ENCODE measurements around the gene PCOLCE2. TPM values are rescaled to one million over a fixed set of nuclear protein-coding genes. Genes with fewer than 3 reads are reported as not detected.

The PCOLCE2 gene
- total RNA-seq, 1 experiment from 2014 or later = 13.5 TPM

GRCh38 chr3:142930463-142930862 is 41.6 kb upstream of the PCOLCE2 start:
- TF ChIP-seq ATF3 (CRISPR knock-in tag; conservative IDR thresholded peaks at IDR 0.05) (no peak), ZNF425 (CRISPR knock-in tag; conservative IDR thresholded peaks at IDR 0.05) (no peak), FOXP1 (CRISPR knock-in tag; IDR thresholded peaks at IDR 0.05; ENCODE audit: borderline replicate concordance) (no peak), ZSCAN18 (CRISPR knock-in tag; IDR thresholded peaks at IDR 0.05) (no peak), ELF4 (CRISPR knock-in tag; IDR thresholded peaks at IDR 0.05; ENCODE audit: low read depth) (no peak), E2F1 (CRISPR knock-in tag; IDR thresholded peaks at IDR 0.05) (no peak), ZNF121 (CRISPR knock-in tag; IDR thresholded peaks at IDR 0.05) (no peak), ZNF232 (CRISPR knock-in tag; IDR thresholded peaks at IDR 0.05) (no peak), PREB (CRISPR knock-in tag; IDR thresholded peaks at IDR 0.05; ENCODE audit: borderline replicate concordance) (no peak), NR1H2 (CRISPR knock-in tag; IDR thresholded peaks at IDR 0.05) (no peak), GABPB1 (CRISPR knock-in tag; IDR thresholded peaks at IDR 0.05) (no peak), E2F4 (CRISPR knock-in tag; IDR thresholded peaks at IDR 0.05; ENCODE audit: borderline replicate concordance, low read depth) (no peak), NR2C2 (CRISPR knock-in tag; IDR thresholded peaks at IDR 0.05) (no peak), JUN (CRISPR knock-in tag; IDR thresholded peaks at IDR 0.05) (no peak), CTCF (IDR thresholded peaks at IDR 0.05) (no peak)
- H3K9me3 Mint-ChIP-seq = peaks cover 9% of the 10 kb centered on the region
- ChIA-PET POLR2A (no interaction called here), CTCF (interaction anchor here (0.5 to 3.8 kb wide), 22 partner anchors 8 to 138 kb away, joined by 3 to 26 read pairs (median 4); partner anchors contain the start of genes PAQR9, PCOLCE2 and U2SURP)
- H3K27me3 Mint-ChIP-seq (ENCODE audit: low read depth) = no peaks in the 10 kb centered on the region
- DNase-seq (ENCODE audit: low spot score) = no peak
- H3K36me3 Mint-ChIP-seq = no peaks in the 10 kb centered on the region
- H3K4me1 Mint-ChIP-seq = peaks cover 8% of the 10 kb centered on the region
- no peak overlapping the region for H3K27ac Mint-ChIP-seq
- ATAC-seq = no peak
- no peak overlapping the region for H3K4me3 Mint-ChIP-seq

- peaks cover 8% of the 10 kb centered on the region for H3K4me1 Mint-ChIP-seq
- no peaks in the 10 kb centered on the region for H3K27me3 Mint-ChIP-seq (ENCODE audit: low read depth)
- DNase-seq (ENCODE audit: low spot score) (no peak), ATAC-seq (no peak)
- H3K27ac Mint-ChIP-seq = no peak overlapping the region
- CTCF ChIA-PET = interaction anchor here (1.1 to 3.8 kb wide), 7 partner anchors 10 to 137 kb away, joined by 3 to 26 read pairs (median 11); partner anchors contain the start of genes PAQR9 and PCOLCE2
- no peak overlapping the region for H3K4me3 Mint-ChIP-seq
- peaks cover 7% of the 10 kb centered on the region for H3K9me3 Mint-ChIP-seq
- POLR2A ChIA-PET = no interaction called here
- no peaks in the 10 kb centered on the region for H3K36me3 Mint-ChIP-seq
- no peak for TF ChIP-seq NR1H2 (CRISPR knock-in tag; IDR thresholded peaks at IDR 0.05)
- no peak for TF ChIP-seq GTF2I (CRISPR knock-in tag; conservative IDR thresholded peaks at IDR 0.05)
- TF ChIP-seq ATF3 (CRISPR knock-in tag; conservative IDR thresholded peaks at IDR 0.05) = no peak
- TF ChIP-seq ZNF263 (CRISPR knock-in tag; IDR thresholded peaks at IDR 0.05; ENCODE audit: low read depth) = no peak
- no peak for TF ChIP-seq STAT6 (CRISPR knock-in tag; conservative IDR thresholded peaks at IDR 0.05; ENCODE audit: low read depth)
- no peak for TF ChIP-seq ZSCAN18 (CRISPR knock-in tag; IDR thresholded peaks at IDR 0.05)
- no peak for TF ChIP-seq ZNF219 (CRISPR knock-in tag; IDR thresholded peaks at IDR 0.05; ENCODE audit: borderline replicate concordance)
- no peak for TF ChIP-seq ZMAT4 (CRISPR knock-in tag; IDR thresholded peaks at IDR 0.05)
Observed at GRCh38 chr3:142929890-142930289, 41.0 kb upstream of the PCOLCE2 start.
